Iris pigment epithelial cell (primary cell): ENCODE data around the gene TCOF1.

ENCODE experiments used
- DNase-seq: peaks from one replicate; pipeline ENCODE4 v3.0.0-alpha.2; 2011; ENCODE audit warnings: low read depth

Gene TCOF1

DNA sequence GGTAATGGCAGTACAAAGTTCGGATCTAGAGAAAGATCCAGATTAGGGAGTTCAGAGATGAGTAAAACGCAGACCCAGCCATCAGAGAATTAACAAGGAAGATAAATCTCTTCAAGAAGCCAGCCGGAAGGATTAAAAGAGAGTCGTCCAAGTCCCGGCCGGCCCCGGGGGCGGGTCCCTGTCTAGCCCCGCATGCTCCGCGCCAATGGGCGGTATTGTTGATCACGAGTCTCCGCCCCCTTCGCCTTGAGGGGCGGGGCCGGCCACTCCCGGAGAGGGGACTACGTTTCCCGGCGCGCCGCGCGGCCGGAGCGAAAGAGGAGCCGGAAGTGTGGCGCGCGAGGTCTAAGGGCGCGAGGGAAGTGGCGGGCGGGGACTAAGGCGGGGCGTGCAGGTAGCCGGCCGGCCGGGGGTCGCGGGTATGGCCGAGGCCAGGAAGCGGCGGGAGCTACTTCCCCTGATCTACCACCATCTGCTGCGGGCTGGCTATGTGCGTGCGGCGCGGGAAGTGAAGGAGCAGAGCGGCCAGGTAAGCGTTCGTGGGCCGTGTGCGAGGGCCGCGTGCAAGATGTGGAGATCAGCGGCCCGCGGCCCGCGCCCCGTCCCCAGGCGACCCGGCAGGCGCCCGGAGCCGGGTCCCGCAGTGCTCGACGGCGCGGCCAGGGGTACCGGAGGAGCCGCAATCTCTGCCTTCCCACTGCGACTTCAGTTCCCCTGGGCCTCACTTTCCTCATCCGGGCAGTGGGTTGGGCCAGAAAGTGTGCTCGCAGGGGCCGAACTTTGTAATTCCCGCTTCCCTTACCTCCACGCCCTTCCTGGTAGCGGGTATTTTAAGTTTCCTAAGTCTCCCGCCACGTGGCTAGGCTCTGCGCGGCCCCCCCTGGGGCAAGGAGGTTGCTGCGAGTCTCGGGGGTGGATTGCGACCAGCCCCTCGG, at the start of gene TCOF1:
TSS of gene TCOF1 (plus strand) at position 372 of the 935 bp plus-strand sequence. CDS start at position 422, 50 bp downstream.
- peak; percentile 95 for DNase-seq

- DNase-seq: no peak
These were observed 48.2 kb upstream of the TCOF1 start for GRCh38 chr5:150309101-150309885.

DNA sequence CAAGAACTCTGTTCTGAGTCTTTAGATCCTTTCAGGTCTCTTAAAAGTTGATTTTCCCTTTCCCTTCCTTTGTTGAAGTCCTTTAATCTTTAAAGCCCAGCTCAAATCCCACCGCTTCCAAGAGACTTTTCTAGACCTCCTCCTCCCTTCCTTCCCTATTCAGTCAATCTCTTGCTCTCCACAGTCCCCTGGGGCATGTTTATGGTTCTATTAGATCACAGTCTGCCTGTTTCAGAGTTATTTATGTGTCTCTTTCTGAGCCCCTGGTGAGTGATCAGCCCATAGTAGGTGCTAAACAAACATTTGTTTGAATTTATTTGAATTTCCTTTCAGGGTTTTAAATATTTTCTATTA, 47.6 kb upstream of the TCOF1 start:
- no peak for DNase-seq

GRCh38 chr5:150310246-150310645, 47.3 kb upstream of the TCOF1 start:
- no peak for DNase-seq

DNA sequence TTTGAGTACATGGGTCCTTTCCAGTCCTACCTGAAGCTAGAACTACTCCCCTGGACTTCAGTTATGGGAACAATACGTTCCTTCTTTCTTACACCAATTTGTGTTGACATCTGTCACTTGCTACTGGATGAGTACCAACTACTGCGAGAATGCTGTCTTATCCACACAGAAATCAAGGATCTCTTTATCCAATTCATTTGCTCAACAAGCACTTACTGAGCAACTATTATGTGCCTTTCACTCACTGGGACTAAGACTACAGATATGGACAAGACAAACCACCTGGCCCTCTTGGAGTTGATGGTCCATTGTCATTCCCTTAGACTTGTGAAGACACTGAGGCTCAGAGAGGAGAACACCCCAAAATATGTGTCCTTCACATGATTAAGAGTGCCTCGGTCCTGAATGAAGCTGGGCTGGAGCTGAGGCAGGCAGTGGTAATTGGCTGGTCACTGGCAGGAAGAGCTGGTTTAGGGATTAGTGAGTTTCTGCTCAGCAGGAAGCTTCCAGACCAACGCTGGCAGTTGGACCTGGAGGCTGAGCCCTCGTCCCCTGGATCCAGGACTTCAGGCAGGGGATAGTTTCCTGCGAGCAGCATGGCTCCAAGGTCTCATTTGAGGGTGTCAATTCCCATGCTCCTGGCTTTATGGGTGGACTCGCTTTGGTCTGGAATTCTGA, 46.3 kb upstream of the TCOF1 start:
- DNase-seq: no peak

DNA sequence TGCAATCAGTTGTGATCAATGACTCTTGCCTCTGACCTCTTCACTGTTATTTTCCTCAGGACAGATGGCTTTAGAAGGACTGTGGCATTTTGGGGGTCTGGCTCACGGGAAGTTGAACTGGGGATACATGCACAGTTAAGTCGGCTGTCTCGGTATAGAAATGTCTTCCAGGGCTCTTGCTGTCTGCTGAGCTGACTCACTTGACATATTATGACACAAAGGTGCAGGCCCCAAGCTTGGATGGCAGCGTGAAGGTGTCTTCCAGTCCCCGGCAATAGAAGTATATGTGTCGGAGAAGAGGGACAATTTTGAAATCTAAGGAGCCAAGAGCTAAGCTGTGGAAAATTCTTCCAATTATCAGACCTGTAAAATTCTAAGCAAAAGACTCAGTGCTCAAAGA, 45.0 kb upstream of the TCOF1 start:
- DNase-seq: no peak

DNA sequence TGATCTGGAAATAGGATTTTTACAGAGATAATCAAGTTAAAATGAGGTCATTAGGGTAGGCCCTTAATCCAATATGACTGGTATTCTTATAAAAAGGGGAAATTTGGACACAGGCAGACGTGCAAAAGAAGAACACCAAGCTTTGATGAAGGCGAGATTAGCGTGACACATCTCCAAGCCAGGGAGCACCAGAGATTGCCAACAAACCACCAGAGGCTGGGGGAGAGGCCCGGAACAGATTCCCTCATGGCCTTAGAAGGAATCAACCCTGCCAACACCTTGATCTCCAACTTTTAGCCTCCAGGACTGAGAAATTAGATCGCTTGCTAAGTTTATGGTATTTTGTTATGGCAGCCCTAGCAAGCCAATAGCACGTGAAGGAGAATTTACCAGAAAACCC, 44.0 kb upstream of the TCOF1 start:
- no peak for DNase-seq

GRCh38 chr5:150313921-150314716, 43.4 kb upstream of the TCOF1 start:
- no peak for DNase-seq

DNA sequence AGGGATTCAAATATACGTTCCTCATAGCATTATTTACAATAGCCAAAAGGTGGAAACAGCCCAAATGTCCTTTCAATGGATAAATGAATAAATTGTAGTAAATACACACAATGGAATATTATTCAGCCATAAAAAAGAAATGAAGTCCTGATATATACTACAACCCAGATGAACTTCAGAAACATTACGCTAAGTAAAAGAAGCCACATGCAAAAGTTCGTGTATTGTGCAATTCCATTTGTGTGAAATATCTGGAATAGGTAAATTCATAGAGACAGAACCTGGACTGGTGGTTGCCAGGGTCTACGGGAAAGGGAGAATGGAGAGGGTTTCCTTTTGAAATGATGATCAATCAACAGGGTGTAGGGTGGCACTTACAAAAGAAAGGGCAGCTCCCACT, 42.3 kb upstream of the TCOF1 start:
- no peak for DNase-seq

DNA sequence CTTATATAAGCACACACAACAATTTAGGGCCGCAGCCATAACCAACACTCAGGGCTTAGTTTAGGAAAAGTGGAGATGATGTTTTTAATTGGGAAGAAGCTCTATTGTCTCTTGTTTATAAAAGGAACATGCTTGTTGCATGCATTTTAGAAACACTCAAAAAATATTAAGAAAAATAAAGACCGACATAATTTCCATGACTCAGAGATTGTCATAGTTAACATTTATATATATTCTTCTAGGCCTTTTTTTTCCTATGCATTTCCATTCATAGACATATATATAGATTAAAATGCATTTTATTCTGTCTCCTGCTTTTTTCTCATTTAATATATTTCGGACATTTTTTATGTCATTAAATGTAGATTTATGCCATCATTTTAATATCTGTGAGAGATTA, 41.2 kb upstream of the TCOF1 start:
- DNase-seq: no peak

DNA sequence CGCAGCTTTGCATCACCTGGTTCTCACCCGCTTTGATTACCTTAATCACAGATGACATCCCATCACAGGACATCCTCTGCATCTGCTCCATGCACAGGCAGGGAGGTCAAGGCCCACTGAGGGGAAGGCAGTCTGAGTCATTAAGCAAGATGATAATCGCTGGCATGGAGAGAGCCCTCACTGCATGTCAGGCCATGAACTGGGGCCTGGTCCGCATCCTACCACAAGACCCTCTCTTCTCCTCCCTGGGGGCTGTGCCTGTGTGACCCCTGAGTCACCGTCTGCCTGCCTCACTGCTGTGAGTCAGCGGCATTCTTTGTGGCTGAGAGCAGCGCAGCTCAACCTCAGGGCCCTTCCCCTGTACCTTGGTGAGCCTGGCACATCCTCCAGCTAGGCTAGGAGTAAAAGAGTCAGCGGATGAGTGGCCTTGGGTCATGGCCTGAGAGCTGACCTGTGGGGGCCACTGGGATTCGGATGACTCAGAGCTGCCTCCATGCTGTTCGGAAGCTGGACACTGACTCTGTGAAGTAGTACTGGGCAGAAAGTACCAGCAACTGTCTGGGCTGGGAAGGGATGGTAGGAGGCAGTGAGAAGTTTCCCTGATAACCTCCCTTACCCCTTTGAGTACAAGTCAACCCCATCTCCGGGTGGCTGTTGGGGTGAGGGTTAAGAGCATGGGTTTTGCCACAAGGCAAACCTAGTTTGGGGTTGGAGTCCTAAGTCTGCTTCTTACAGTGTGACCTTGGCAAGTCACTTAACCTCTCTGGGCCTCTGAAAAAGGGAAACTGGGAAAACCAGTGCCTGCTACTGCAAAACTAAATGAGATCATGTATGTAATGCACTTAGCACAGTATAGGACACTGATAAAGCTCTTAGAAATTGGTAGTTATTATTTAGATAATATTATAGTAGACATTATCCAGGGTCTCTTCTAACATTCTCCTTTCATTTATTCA, 40.2 kb upstream of the TCOF1 start:
- DNase-seq: peak; percentile 97

- no peak for DNase-seq
These were observed 38.6 kb upstream of the TCOF1 start for GRCh38 chr5:150318613-150319483.

- peak; percentile 38 for DNase-seq
These were observed 38.1 kb upstream of the TCOF1 start for GRCh38 chr5:150319484-150319790.

GRCh38 chr5:150320044-150320613, 37.4 kb upstream of the TCOF1 start:
- peak; percentile 95 for DNase-seq

DNA sequence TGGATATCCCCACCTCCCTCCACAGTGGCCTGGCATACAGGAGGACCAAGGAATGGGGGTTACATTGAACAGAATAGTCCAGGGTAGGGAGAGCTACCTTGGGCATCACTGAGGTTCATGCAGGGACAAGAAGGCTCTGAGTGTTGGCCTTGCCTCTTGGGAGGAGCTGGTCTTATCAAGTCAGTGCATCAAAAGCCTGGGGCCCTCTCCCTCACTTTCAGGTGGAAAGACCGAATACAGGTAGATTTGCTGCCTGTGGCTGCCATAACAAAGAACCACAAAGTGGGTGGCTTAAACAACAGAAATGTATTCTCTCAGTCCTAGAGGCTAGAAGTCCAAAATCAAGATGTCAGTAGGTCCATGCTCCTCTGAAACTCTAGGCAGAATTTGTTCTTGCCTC, 36.3 kb upstream of the TCOF1 start:
- no peak for DNase-seq

- DNase-seq: peak; percentile 41
These were observed 35.7 kb upstream of the TCOF1 start for GRCh38 chr5:150321784-150322183.

DNA sequence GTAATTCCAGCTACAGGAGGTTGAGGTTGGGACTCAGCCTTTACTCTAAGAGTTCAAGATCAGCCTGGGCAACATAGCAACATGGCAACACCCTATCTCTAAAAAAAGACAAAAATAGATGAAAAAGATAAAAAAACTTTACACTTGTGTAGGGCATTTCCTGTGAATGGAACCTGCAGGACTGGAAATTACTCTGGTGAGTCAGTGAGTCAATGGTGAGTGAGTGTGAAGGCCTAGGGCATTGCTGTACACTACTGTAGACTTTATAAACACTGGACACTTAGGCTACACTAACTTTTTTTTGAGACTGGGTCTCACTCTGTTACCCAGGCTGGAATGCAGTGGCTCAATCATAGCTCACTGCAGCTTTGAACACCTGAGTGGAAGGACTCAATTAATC, 35.3 kb upstream of the TCOF1 start:
- peak; percentile 85 for DNase-seq

DNA sequence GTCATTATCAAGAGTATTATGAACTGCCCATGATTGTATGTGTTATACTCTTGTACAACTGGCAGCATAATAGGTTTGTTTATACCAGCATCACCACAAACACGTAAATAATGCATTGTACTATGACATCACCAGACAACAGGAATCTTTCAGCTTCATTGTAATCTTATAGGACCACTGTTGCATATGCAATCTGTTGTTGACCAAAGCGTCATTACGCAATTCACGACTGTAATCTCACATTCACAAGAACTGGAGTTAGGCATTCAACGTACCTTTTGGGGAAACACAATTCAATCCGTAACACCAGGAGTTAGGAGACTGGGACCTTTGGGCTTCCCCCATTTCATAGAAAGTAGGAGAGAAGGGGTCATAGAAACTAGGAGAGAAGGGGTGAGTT, 34.4 kb upstream of the TCOF1 start:
- peak; percentile 77 for DNase-seq

DNA sequence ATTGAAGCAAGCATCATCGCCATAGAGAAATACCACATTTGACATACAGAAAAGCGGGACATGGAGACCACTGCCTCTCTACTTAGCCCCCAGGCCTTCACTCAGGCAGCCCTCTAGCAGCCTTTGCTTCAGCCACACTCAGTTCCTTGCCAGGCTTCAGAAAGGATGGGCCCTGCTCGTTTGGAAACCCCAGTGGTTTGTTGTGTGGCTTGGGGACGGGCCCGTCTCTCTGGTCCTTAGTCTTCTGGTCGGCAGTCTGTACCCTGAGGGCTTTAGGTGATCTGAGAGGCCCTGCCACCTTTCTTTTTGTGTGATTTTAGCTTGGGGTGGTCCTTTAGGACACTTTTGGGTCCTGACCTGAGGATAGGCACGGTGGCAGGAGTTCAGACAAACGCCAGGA, 33.7 kb upstream of the TCOF1 start:
- DNase-seq: no peak
